Aorta (tissue), 4 donors: ENCODE measurements around the gene ERC2. TPM values are rescaled to one million over a fixed set of nuclear protein-coding genes. Genes with fewer than 3 reads are reported as not detected.

Source experiments
- microRNA-seq, 2 donors: library from miRNA; unstranded; fragments of <30 nt; microRNA quantifications; one replicate each; pipeline ENCODE4 v1.2.0, GENCODE V29; 2020
- polyA plus RNA-seq, 2 donors: library from polyadenylated mRNA; stranded (reverse); fragments of 200-250 nt; gene quantifications; one replicate each; pipeline ENCODE4 v1.2.3, GENCODE V29; 2013
- total RNA-seq, 2 donors: library from RNA; stranded (reverse); fragmentation: NEBNext Ultra II Directional; extraction: Animal tissue kit (Norgen Biotek cat#: 25700); gene quantifications; one replicate each; pipeline ENCODE4 v1.2.1, GENCODE V29; 2021
- donor health status: healthy with polysubstance abuse.
- donor health status: Bipolar disorder and iron deficiency.
- donor health status: DM: no; HTN: no; CAD: no.
- donor health status: DM: yes; HTN: yes; CAD: no.

The ERC2 gene
- total and polyA plus RNA-seq, 4 donors = 0.27 to 0.55 TPM; not detected in 2

Small RNAs within 50 kb of the gene (microRNA-seq; reads per million reads assigned to microRNA genes)
- 0 reads per million in 2 donors for gene MIR3938

Other genes with a start within 250 kb of the ERC2 start
- gene CCDC66, start 88.7 kb upstream of the ERC2 start, total RNA-seq = 10 to 100 TPM; 27.1 to 51.5 TPM
- 10 to 100 TPM in 1 of 2 donors, 1 to 10 TPM in 1; 5.9 to 17.8 TPM for gene CCDC66, start 88.7 kb upstream of the ERC2 start, polyA plus RNA-seq
- 10 to 100 TPM; 55.7 to 71.9 TPM for gene TASOR, start 214.8 kb upstream of the ERC2 start, total RNA-seq
- gene TASOR, start 214.8 kb upstream of the ERC2 start, polyA plus RNA-seq = 10 to 100 TPM; 12.8 to 17.0 TPM